RWPE1 (cell line): Measurements from ENCODE around the gene SERGEF.

Experiments
- CTCF ChIA-PET: fragments of 350-600 bp; sonication (Branson Sonifier 250); formaldehyde crosslinking; extraction: SDS; loops from one replicate; lab custom pipeline; 2021; lab: Yijun Ruan, JAX
- POLR2A ChIA-PET: fragments of 400-600 bp; formaldehyde crosslinking; extraction: SDS; loops from one replicate; lab custom pipeline; 2020; ENCODE audit warnings: antibody characterized with exemption; ENCODE audit not compliant: low non-redundant PET; lab: Yijun Ruan, JAX
- DNase-seq: peaks from one replicate; pipeline ENCODE4 v3.0.0; 2012; ENCODE audit warnings: low spot score
- H3K27ac ChIP-seq: fragments of 450-650 bp; 2 replicates; pipeline ENCODE4 v1.5.1; 2017
- CTCF ChIP-seq: fragments of 450-650 bp; conservative IDR thresholded peaks from 2 replicates; pipeline ENCODE4 v1.5.1; 2017; ENCODE audit warnings: low read depth, mild to moderate bottlenecking

The SERGEF gene

GRCh38 chr11:17760102-17761029 lies 252.5 kb downstream of the SERGEF start:
- POLR2A ChIA-PET, result no interaction called here
- H3K27ac ChIP-seq, result no peak overlapping the region
- CTCF ChIA-PET, result interaction anchor here (0.7 to 0.8 kb wide), 2 partner anchors 212 to 218 kb away, joined by 3 to 5 read pairs; no protein-coding TSS in a partner anchor
- DNase-seq, result peak; percentile 31
- TF ChIP-seq CTCF, result peak; percentile 16; the same call in 1 of the 2 replicates

GRCh38 chr11:17755891-17756290 lies 257.0 kb downstream of the SERGEF start:
- CTCF ChIA-PET, result no interaction called here
- POLR2A ChIA-PET, result no interaction called here
- no peak for TF ChIP-seq CTCF
- H3K27ac ChIP-seq, result no peak overlapping the region
- no peak for DNase-seq

GRCh38 chr11:17753641-17754040 lies 259.2 kb downstream of the SERGEF start:
- CTCF ChIA-PET, result interaction anchor here (1.8 kb wide), 1 partner anchor 225 kb away, joined by 5 read pairs; no protein-coding TSS in a partner anchor
- H3K27ac ChIP-seq, result no peak overlapping the region
- no peak for DNase-seq
- TF ChIP-seq CTCF, result no peak
- POLR2A ChIA-PET, result no interaction called here

GRCh38 chr11:17753153-17753552 lies 259.7 kb downstream of the SERGEF start:
- POLR2A ChIA-PET, result no interaction called here
- no peak for TF ChIP-seq CTCF
- no peak for DNase-seq
- CTCF ChIA-PET, result interaction anchor here (0.7 to 1.8 kb wide), 2 partner anchors 226 to 1020 kb away, joined by 4 to 5 read pairs; no protein-coding TSS in a partner anchor
- no peak overlapping the region for H3K27ac ChIP-seq

- CTCF ChIA-PET, result interaction anchor here (0.6 to 1.8 kb wide), 4 partner anchors 63 to 1320 kb away, joined by 3 to 5 read pairs (median 3); no protein-coding TSS in a partner anchor
- POLR2A ChIA-PET, result no interaction called here
- no peak for DNase-seq
- no peak for TF ChIP-seq CTCF
- no peak overlapping the region for H3K27ac ChIP-seq
Observed at GRCh38 chr11:17752144-17752543, 260.7 kb downstream of the SERGEF start.

- no peak overlapping the region for H3K27ac ChIP-seq
- TF ChIP-seq CTCF, result no peak
- DNase-seq, result no peak
- ChIA-PET CTCF (interaction anchor here (0.6 to 0.7 kb wide), 3 partner anchors 64 to 1320 kb away, joined by 3 read pairs; no protein-coding TSS in a partner anchor), POLR2A (no interaction called here)
Observed at GRCh38 chr11:17751558-17751957, 261.3 kb downstream of the SERGEF start.
